Measurements from ENCODE around the gene LUC7L3.

DNA sequence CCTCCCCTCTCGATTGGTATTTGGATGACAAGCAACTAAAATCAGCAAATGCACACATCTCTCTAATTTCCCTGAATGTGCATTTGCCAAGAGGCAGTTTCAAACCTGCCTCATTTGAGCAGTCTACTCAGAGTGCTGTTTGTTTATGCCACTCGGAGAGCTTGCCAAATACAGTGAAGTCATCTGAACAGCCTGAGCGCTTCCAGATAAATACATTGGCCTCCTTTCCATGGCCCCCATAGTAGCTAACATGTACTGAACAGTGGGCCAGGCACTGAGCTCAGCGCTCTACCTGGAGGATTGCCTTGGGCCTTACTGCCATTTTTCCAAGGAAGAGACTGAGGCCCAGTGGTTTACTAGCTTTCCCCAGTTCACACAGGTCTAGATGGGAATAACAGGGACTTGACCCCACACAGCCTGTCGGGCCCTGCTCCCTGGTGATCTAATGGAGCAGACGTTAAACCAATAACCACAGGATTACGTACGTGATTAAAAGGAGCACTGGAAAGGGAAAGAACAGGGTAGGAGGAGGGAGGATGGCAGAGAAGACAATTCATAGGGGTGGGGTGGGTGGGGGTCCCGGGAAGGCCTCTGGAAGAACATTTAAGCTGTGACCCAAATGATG lies 66.7 kb downstream of the LUC7L3 start:
- no peak for TF ChIP-seq TCF7L2 (IDR thresholded peaks at IDR 0.05; ENCODE audit: low read depth, low read length)
- TF ChIP-seq, protein P1, sequence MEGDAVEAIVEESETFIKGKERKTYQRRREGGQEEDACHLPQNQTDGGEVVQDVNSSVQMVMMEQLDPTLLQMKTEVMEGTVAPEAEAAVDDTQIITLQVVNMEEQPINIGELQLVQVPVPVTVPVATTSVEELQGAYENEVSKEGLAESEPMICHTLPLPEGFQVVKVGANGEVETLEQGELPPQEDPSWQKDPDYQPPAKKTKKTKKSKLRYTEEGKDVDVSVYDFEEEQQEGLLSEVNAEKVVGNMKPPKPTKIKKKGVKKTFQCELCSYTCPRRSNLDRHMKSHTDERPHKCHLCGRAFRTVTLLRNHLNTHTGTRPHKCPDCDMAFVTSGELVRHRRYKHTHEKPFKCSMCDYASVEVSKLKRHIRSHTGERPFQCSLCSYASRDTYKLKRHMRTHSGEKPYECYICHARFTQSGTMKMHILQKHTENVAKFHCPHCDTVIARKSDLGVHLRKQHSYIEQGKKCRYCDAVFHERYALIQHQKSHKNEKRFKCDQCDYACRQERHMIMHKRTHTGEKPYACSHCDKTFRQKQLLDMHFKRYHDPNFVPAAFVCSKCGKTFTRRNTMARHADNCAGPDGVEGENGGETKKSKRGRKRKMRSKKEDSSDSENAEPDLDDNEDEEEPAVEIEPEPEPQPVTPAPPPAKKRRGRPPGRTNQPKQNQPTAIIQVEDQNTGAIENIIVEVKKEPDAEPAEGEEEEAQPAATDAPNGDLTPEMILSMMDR (IDR thresholded peaks at IDR 0.05): no peak
- TF ChIP-seq, protein P2, sequence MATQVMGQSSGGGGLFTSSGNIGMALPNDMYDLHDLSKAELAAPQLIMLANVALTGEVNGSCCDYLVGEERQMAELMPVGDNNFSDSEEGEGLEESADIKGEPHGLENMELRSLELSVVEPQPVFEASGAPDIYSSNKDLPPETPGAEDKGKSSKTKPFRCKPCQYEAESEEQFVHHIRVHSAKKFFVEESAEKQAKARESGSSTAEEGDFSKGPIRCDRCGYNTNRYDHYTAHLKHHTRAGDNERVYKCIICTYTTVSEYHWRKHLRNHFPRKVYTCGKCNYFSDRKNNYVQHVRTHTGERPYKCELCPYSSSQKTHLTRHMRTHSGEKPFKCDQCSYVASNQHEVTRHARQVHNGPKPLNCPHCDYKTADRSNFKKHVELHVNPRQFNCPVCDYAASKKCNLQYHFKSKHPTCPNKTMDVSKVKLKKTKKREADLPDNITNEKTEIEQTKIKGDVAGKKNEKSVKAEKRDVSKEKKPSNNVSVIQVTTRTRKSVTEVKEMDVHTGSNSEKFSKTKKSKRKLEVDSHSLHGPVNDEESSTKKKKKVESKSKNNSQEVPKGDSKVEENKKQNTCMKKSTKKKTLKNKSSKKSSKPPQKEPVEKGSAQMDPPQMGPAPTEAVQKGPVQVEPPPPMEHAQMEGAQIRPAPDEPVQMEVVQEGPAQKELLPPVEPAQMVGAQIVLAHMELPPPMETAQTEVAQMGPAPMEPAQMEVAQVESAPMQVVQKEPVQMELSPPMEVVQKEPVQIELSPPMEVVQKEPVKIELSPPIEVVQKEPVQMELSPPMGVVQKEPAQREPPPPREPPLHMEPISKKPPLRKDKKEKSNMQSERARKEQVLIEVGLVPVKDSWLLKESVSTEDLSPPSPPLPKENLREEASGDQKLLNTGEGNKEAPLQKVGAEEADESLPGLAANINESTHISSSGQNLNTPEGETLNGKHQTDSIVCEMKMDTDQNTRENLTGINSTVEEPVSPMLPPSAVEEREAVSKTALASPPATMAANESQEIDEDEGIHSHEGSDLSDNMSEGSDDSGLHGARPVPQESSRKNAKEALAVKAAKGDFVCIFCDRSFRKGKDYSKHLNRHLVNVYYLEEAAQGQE (IDR thresholded peaks at IDR 0.05; ENCODE audit: insufficient read depth in 1 of 2, low read depth in 2 of 2, low read length in 1 of 2): no peak

Data from Panc1 (cell line).